GM21737 (cell line): Measurements from ENCODE around the gene BAZ1B.

Experiments
- ATAC-seq: cut with Tn5 transposase; IDR thresholded peaks from one replicate; pipeline ENCODE4 v1.9.1; 2021; ENCODE audit warnings: mild to moderate bottlenecking, moderate library complexity; ENCODE audit not compliant: unreplicated experiment

Gene BAZ1B

DNA sequence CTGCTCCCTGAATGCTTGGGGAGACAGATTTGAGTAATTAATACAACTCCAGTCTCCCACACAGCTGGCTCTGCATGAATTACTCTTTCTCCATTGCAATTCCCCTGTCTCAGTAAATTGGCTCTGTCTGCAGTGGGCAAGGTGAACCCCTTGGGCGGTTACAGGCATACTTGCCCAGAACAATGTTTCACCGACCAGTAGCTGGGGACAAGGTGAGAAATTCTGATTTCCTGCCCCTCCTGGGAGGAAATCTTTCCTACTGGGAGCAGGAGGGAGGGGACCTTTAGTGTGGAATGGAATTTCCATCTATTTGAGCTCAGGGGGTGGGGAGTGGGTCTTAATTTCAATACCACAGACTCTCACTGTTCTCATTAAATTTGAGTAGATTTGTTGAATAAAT, 130.7 kb downstream of the BAZ1B start:
- ATAC-seq = no peak
